Gastroesophageal sphincter (tissue), 3 donors: Measurements from ENCODE around the gene MOCOS.

Experiments
- CTCF ChIP-seq, 4 experiments: fragments of 200-600 bp in 2 of 4; fragments of 450-650 bp in 2 of 4; sonication (generic) in 1 of 4; IDR thresholded peaks; one replicate each; pipeline ENCODE4 v1.5.1; 2017 to 2019; ENCODE audit warnings: antibody characterized with exemption in 4 of 4, mild to moderate bottlenecking in 2 of 4, moderate library complexity in 2 of 4
- EP300 ChIP-seq: sonication (generic); formaldehyde crosslinking; IDR thresholded peaks from one replicate; pipeline ENCODE4 v1.6.1; 2017; ENCODE audit warnings: antibody characterized with exemption, mild to moderate bottlenecking
- POLR2A ChIP-seq, 2 donors: fragments of 450-650 bp; IDR thresholded peaks; one replicate each; pipeline ENCODE4 v1.6.1; 2017; ENCODE audit warnings: antibody characterized with exemption in 2 of 2, mild to moderate bottlenecking in 2 of 2, moderate library complexity in 1 of 2

GRCh38 chr18:36302676-36303075, 115.4 kb downstream of the MOCOS start:
- TF ChIP-seq CTCF (IDR thresholded peaks at IDR 0.05) (no peak), POLR2A (IDR thresholded peaks at IDR 0.05) (no peak), EP300 (no peak)
